ENCODE data around the gene RASD1. TPM values are rescaled to one million over a fixed set of nuclear protein-coding genes. Genes with fewer than 3 reads are reported as not detected.
A peak's percentile ranks its signal among the peaks of the same experiment; 100 is the strongest.

RASD1 gene, protein sequence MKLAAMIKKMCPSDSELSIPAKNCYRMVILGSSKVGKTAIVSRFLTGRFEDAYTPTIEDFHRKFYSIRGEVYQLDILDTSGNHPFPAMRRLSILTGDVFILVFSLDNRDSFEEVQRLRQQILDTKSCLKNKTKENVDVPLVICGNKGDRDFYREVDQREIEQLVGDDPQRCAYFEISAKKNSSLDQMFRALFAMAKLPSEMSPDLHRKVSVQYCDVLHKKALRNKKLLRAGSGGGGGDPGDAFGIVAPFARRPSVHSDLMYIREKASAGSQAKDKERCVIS
- polyA plus RNA-seq (2013, experiment 1 of 2; ENCODE audit: insufficient read length): 0.36 TPM
- polyA plus RNA-seq (2013, experiment 2 of 2; ENCODE audit: insufficient read length): 0.46 TPM

DNA sequence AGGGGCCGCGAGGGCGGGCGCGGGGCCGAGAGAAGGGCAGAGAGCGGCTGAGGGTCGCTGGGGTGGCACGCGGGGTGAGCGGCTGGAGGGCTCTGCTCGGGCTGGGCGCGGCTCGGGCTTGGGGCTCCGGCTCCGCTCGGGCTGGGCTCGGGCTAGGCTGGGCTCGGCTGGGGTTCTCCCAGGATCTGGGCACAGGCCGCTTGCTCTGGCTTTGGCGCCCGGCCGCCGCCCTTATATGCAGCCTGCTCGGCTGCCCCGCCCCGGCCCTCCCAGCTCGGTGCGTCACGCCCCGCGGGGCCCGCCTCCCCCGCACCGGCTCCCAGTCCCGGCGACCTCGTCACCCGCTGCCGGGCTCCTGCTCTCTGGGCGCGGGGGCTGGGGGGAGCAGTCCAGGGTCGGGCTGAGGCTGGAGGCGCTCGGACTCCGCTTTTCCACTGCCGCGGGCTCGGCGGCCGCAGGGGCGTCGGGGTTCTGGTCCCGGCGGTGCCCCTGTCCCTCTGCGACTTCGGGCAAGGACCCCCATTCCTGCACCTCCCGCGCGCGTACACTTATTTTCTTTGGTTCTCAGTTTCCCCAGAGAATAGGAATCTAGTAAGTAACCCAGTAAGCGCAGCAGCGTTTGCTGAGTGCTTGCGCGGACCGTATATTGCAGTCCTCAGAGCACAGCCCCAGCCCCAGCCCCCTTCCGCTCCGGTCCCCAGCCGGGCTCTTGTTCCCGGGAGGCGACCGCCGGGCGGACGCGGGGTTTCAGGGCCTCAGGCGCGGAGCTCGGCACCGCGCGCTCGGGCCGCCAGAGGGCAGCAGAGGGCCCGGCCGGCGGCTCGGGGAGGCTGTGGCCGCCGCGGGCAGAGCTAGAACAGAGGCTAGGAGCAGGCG is at the start of gene RASD1:
Gene RASD1, minus strand, starts transcription at position 207 of the 876 bp plus-strand sequence. CDS start 214 bp downstream, outside the sequence.
- peak; percentile 80 for DNase-seq

DNA sequence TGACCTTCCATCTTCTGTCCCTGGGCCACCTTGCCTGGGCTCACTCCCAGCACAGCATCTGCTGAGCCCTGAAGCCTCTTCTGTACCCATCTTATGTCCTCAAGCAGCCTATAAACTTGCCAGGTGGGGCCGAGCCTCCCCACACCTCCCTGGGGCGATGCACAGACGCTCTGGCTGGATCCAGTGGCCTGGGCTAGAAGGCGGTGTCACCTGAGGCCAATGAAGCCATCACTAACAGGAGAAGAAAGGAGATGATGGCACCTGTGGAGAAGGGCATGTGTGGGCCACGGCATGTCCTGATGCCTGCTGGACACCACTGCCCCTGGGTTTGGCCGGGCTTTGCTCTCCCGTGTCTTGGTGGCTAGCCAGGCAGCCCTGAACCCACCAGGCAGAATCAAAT is 49.8 kb upstream of the RASD1 start:
- DNase-seq: no peak

DNA sequence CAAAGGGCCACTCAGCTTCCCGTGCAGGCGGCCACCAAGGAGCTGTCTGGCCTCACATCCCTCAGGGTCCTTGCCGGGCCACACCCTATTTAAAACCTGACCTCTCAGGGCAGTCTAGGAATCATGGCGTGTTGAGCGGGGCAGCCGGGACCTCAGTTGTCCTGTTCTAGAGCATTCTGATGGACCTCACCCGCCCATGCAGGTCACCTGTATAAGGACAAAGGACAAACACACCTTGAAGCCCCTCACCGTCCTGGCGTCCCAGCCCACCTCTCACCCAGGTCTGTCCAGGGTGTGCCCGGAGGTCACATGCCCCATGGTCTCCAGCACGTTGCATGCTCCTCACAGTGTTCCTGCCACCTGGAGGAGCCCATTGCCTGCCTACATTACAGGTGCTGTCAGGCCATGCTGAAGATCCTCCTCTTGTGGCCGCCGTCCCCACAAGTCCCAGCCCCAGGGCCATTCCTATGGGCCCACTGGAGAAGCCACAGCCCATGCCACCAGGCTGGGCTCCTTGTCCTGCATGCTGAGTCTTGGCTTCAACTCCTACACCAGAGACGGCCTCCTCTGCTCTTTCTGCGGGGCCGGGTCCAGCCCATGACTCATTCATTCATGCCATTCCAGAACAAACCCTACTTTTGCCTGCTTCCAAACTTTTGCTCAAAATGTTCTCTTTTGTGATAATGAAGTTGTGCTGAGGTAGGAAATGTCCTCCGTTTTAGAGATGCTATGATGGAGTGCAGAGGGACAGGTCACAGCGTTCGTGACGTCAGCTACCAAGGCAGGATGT is 49.0 kb upstream of the RASD1 start:
- peak; percentile 57 for DNase-seq

DNA sequence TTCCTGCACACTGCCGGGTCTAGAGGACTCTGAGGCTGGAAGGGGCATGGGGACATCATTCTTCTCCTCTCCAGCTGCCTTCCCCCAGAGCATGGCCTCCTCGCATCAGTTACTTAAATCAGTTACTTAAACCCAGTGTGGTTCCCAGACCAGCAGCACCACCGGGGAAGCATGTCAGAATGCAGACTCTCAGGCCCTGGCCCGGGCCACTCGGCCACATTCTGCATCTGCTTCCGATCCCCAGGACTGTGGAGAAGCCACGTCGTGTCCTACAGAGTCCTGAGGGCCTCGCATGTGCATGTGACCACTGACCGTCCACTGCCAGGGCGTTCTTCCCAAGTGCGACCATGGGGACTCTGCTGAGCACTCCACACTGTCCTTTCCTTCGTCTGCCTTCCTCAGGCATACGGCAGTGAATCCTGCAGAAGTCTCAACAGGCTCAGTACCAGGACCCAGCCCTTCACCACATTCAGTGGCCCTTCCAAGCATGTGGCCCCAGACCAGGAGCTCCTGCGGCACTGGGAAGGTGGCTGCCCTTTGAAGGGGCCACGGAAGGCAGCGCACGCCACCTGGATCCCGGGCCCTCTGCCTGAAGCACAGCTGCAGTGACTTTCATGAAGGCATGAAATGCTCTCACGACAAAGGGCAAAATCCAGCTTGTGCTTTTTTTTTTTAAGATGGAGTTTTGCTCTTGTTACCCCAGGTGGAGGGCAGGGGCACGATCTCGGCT is 46.9 kb upstream of the RASD1 start:
- DNase-seq: no peak

DNA sequence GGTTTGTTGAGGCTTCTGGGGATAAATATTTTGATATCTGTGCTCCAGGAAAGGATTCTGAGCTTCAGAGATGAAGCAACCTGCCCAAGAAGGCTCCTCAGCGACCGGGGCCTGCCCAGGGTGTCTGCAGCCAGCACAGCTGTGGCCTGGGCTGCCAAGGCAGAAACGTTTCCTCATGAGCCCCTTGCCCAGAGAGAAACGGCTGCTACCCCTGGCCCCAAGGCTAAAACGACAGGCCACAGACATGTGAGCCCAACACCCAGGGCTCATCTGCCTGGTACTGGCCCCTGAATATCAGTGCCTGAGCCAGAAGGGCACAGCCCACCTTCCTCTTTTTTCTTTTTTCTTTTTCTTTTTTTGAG is 45.4 kb upstream of the RASD1 start:
- DNase-seq: no peak

DNA sequence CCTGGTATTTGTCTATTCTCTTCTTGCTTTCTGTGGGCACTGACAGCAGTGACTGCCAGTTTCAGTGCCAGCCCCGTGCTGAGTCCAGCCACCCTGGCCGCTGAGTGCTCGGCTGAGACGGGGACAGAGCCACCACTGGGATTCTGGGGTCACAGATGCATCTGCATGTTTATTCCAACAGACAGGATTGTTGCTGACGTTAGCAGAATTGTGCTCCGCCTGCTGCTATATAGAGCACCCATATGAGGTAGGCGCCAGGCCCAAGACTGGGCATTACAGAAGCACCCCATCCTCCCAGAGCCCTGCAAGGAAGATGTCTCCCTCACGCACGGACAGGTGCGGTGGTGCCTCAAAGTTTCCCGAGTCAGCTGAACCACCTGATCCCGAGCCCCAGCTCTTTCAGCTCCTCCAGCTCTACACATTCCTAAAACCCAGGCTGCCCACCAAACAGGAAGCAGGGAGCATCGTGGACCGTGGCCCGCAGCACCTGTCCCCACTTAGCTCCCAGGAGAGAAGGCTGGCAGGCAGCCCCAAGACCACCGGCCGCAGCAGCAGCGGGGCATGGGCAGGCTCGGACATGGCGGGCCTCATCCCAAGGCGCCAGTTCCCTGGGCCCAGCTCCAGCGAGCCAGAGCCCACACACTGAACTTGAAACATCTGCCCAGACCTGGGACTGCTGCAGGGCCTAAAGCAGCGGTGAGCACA is 44.9 kb upstream of the RASD1 start:
- no peak for DNase-seq

DNA sequence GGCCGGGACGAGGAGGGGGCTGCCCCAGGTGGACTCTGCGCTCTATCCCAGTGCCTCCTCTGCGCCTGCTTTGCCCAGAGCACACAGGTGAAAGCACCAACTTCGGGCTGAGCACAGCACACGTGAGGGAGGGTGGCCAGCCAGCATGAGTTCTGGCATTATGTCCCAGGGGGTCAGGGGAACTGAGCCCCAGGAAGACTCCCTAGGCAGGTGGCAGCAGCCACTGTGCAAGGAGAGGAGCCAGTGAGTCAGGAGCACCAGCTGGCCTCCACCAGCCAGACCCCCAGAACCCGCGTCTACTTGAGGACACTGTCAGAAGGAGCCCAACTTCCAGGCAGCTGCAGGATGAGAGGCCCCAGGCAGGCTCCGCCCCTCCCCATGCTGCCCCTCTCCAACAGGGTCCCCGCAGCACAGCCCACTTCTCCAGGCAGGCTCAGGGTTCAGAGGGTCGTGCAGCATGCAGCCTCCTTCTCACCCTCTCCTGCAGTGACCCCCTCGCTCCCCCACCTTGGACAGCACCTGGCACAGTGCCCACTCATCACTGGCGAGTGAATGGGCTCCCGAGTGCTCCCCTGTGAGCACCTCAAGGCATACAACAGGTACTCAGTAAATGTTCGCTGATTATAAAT is 44.2 kb upstream of the RASD1 start:
- no peak for DNase-seq

DNA sequence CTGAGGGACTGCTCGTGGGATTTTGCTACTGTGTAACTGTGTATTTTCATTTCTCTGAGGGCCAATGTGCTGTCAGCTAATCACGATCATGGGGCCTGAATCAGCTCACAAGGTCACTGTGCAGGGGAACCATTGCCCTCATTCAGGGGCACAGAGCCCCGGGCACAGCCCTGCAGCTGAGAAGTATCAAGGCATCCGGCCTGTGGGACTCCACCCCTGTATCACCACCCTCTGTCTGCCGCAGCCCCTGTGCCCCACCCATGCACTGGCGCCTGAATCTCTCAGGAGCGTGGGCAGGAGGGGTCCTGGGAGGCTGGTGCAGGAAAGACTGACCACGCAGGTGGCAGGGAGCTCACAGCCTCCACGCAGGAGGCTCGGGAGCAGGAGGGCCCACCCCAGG is 43.4 kb upstream of the RASD1 start:
- no peak for DNase-seq

DNA sequence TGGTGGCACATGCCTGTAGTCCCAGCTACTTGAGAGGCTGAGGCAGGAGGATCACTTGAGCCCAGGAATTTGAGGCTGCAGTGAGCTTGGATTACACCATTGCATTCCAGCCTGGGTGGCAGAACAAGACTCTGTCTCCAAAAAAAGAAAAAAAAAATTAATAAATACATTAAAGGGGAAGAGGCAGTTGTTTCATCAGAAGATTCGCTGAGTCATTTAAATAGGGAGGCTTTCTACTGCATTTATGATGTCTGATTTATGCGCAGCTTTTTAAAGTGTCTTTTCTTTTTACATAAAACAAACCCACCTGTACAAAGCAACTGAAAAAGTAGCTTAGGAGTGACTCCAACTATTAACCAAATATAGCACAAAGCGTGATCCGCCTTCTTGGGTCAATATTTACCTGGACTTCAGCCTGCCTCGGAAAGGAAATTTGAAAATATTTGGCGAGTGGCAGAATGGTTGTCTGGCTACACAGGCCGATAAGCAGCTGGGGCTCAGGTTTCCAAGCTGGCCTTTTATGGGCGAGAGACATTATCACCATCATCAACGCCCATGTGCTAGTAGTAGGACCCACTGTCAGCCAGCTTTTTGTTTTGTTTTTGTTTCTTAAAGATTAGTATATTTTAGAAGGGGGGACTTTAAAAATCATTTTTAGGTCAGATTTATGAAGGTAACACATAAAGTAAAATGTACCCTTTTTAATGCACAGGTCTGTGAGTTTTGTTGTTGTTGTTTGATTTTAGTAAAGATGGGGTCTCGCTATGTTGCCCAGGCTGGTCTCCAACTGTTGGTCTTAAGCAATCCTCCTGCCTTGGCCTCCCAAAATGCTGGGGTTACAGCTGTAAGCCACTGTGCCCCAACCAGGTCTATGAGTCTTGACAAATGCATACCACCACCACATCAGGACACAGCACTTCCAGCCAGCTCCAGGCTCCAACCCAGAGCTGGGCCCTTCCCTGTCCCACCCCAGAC is 42.5 kb upstream of the RASD1 start:
- peak; percentile 15 for DNase-seq

DNA sequence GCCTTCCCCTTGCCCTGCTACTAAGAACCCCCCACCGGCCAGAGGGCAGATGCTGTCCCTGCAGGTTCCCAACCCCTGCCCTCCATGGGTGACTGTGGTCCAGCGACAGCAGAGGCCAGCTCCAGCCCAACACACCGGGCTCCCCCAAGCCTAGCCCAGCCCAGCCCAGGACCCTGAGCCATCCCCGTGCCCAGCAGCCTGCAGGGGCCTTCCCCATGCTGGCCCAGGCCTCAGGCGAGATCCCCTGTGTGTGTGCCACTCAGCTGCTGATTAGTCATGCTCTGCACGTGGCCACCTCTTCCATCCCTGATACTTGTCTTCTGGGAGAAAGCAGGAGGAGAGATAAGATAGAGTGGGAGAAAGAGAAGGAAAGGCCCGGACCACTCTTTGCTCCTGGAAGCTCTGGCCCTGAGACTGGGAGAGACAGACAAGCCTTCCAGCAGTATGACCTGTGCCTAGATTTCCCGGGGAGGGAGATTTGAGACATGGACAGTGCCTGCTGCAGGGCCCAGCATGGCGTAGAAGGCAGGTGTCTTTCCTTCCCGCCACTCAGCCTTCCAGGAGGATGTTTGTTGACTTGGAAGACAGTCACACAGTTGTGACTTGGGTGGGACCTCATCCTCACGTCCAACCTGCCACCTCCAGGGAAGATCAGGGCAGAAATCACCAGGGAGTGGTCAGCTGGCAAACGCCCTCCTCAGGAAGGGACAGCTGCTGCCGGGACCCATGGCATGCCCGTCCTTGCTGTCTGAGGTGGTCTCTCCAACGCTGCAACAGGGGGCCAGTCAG is 41.3 kb upstream of the RASD1 start:
- DNase-seq: no peak

DNA sequence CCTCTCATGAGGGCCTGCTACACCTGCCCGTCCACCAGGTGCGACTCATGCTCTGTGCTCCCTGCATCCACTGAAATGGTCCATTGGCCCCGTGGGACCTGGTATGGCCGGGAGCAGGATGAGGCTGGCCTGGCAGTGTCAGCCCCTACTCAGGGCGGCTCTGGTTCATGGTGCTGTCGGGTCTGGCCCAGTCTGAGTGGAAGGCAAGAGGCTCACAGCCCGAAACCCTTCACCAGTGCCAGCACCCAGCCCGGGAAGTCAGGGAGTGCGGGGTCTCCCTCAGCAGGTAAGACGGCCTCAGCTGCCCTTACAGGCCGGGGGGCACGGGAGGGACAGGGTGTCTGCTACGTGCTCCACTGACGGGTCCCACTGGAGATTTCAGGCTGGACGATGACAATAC is 40.5 kb upstream of the RASD1 start:
- DNase-seq: no peak

DNA sequence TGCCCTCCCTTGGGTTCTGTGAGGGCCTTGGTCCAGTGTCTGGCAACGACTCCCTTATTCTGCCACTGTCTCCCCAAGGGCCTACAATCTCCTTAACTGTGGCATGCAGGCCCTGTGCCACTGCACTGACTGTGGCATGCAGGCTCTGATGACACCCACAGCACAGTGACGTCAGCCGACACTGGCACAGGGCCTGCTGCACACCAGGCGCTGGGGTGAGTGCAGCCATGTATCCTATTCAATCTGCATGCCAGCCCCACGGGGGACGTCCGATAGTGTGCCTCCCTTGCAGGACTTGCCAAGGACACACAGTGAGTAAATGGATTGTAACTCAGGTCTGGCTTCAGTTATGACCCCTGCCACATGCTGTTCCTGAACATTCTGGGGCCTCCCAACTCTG is 39.8 kb upstream of the RASD1 start:
- DNase-seq: peak; percentile 43

DNA sequence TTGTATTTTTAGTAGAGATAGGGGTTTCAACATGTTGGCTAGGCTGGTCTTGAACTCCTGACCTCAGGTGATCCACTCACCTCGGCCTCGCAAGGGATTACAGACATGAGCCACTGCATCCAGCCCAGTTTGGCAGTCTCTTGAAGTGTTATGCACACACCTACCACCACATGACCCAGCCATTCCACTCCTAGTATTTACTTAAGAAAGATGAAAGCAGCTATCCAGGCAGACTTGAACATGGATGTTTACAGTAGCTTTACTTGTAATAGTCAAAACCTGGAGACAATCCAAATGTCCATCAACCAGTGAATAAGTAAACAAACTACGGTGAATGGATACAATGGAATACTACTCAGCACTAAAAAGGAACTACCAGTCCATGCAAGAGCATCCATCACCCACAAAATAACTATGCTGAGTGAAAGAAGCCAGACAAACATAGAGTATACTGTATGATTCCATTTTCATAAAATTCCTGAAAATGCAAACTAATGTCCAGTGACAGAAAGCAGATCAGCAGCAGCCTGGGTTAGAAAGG is 37.8 kb upstream of the RASD1 start:
- DNase-seq: no peak

DNA sequence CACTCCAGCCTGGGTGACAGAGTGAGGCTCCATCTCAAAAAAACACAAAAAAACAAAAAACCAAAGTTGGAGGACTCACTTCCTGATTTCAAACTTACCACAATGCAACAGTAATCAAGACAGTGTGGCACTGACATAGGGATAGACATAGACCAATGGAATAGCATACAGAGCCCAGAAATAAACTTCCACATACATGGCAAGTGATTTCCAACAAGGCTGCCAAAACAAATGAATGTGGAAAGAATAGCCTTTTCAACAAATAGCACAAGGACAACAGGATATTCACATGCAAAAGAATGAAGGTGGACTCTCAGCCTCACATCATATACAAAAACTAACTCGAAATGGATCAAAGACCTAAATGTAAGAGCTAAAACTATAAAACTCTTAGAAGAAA is 36.8 kb upstream of the RASD1 start:
- no peak for DNase-seq

DNA sequence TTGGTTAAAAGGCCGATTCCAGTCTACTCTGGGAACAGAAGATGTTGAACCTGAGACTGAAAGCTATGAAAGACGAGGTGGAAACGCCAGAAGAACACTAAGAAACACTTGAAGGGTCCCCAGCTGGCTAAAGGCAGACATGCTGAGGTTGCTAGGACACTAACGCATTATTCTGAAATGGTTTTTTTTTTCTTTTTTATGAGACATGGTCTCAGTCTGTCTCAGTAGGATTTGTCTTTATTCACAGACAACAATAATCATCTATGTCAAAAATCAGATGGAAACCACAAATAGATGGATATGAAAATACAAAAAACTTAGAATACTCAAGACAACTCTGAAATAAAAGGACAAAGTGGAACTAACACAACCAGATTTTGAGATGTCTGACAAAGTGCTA is 35.0 kb upstream of the RASD1 start:
- DNase-seq: no peak

DNA sequence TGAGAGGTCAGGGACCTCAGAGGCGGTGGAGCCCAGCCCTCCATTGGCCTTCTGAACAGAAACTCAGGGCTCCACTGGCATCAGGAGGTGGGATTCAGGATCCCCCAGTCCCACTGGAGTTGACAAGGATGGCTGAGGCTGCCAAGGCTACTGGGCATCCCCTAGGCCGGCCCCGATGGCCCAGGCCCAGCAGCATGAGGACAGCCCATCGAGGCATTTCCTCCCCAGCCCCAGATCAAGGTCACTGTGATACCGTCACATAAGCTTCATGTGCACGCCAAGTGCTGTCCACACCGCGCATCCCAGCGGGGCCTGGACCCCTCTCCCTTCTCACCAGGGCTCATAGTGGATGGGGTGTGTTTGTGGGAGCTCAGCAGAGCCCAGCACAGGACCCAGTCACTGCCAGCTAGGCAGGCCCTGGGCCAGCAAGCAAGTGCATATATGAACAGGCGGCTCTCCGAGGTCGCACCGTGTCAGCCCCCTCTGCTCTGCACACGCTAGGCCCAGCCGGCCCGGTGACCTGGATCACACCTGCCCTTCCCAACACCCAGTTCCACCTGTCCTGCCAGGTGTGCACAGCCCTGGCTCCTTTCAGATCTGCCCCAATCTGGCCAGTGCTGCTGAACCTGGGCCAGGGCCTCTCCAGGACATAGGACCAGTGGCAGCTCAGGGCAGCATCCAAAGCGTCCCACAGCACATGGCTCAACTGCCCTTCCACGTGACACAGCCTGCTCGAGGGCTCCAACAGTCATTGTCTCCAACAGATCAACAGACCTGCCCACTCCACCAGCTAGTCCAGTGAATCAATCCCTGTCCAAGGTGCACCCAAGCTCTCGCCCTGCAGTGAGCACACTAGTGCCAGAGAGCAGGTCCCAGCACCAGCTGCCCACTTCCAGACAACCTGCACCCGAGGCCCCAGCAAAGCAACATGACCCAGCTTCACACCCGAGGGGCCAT is 32.8 kb upstream of the RASD1 start:
- DNase-seq: no peak

DNA sequence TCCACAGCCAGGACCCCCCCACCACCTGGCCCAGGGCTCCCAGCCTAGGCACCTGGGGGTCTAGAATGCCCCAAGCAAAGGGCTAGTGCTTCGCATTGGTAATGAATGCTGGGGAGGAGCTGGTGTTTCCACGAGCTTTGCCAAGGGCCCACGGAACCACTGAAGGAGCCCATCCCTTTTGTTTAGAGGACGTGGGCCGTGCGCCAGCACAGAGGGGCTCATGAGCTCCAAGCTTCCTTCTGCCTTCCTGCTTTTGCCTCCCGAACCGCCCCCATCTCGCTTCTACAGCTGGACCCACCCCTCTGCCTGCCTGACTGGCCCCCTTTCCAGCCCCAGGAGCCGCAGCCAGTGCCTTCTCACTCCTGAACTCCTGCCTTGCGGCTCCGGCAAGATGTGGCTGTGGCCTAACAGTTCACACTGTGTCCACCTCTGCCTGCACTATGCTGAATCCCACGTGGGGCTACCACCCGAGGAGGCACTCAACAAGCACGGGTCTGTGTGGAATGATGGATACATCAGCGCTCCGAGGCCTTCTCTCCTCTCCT is 31.8 kb upstream of the RASD1 start:
- no peak for DNase-seq
